Measurements from ENCODE around the gene ZFP62.

Gene ZFP62

DNA sequence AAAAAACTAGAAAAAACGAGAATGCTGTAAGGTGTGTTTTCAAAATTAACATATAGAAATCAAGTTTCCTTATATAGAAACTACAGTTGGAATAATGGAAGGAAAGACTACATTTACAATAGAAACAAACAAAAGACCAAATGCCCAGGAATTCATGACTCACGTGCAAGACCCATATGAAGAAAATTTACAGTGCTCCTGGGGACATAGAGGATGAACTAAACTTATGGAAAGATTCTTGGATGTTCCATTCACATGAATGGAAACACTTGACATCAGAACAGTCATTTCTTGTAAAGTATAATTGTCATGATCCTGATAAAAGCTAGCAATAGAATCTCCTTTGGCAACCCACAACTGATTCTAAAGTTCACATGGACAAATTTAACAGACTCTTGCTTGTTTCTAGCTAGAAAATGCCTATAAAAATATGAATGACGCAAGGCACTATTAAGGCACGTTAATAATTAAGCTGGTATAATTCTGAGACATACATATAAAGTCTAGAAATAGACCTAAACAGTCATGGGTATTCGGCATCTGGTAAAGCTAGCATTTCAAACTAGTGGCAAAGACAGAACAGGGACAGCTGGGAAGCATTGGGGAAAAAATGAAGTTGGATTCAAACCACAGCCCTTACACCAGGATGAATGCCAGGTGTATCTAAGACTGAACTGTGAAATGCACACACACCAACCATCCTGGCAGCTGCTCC lies 5.1 kb upstream of the ZFP62 start:
- H3K27ac ChIP-seq (ENCODE audit: low read length): peak overlapping the region; percentile 9
- peaks cover 0 to 9% of the 10 kb centered on the region in 2 donors for H3K4me1 ChIP-seq (ENCODE audit: control insufficient read depth in 1 of 2, insufficient read depth in 2 of 2, low read length in 2 of 2)
- H3K4me3 ChIP-seq (ENCODE audit: low read depth in 1 of 2, low read length in 2 of 2): no peak overlapping the region
- no peaks in the 10 kb centered on the region for H3K36me3 ChIP-seq (ENCODE audit: control insufficient read depth in 1 of 2, insufficient read depth in 2 of 2, low read length in 2 of 2)
- no peaks in the 10 kb centered on the region for H3K27me3 ChIP-seq (ENCODE audit: low read depth, low read length)
- H3K9me3 ChIP-seq (ENCODE audit: control insufficient read depth in 1 of 2, low read length in 2 of 2): no peaks in the 10 kb centered on the region

DNA sequence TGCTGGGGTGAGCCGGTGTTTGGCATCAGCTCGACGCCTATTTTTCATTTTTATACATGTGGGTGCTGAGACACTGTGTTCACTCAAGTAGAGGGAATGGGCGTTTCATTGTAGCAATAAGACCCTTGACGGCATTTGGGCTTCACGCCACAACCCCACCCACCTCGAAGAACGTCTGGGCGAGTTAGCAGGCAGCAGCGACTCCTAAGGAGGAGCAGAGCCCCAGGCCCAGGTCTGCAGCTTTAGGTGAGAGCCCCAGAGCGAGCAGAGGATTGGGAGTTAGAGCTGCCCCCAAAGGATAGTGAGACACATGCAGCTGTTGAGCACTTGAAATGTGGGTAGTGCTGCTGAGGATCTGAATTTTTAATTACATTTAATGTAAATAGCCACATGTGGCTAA lies 1.6 kb upstream of the ZFP62 start:
- H3K4me3 ChIP-seq (ENCODE audit: low read depth in 1 of 2, low read length in 2 of 2): no peak overlapping the region
- H3K9me3 ChIP-seq (ENCODE audit: control insufficient read depth in 1 of 2, low read length in 2 of 2): no peaks in the 10 kb centered on the region
- H3K27ac ChIP-seq (ENCODE audit: low read length): no peak overlapping the region
- H3K4me1 ChIP-seq (ENCODE audit: control insufficient read depth in 1 of 2, insufficient read depth in 2 of 2, low read length in 2 of 2): no peaks in the 10 kb centered on the region
- no peaks in the 10 kb centered on the region for H3K36me3 ChIP-seq (ENCODE audit: control insufficient read depth in 1 of 2, insufficient read depth in 2 of 2, low read length in 2 of 2)
- H3K27me3 ChIP-seq (ENCODE audit: low read depth, low read length): no peaks in the 10 kb centered on the region

DNA sequence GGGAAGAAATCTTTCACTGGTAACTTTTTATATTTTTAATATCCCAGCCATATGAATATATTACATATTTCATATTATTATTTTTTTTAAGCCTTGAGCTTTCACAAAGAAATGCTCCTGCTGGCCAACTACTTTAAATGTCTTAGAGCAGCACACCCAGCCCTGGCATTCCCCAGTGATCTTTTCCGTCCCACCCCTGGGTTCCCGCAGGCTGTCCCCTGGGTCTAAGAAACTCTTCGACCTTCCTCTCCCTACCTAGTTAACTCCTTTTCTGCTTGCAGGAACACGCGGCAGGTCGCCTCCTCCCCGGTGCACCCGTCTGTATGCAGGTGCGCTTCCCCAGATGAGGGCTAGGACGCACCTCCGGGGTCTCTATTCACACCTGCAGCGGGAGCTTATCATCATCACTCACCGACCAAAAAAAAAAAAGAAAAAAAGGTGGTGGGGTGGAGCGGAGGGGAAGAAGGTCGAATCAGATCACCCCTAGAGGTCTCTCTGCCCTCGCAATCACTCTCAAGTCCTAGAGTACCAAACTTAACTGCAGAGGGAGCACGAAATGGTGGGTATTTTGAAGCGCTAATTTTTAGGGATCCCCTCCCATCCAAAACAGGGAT lies 696 bp downstream of the ZFP62 start:
- Histone ChIP-seq H3K9me3 (ENCODE audit: control insufficient read depth in 1 of 2, low read length in 2 of 2) (no peaks in the 10 kb centered on the region), H3K27me3 (ENCODE audit: low read depth, low read length) (no peaks in the 10 kb centered on the region), H3K27ac (ENCODE audit: low read length) (peak overlapping the region; percentile 79), H3K4me1 (ENCODE audit: control insufficient read depth in 1 of 2, insufficient read depth in 2 of 2, low read length in 2 of 2) (no peaks in the 10 kb centered on the region), H3K4me3 (ENCODE audit: low read depth in 1 of 2, low read length in 2 of 2) (peak overlapping the region; percentile 86 to 99), H3K36me3 (ENCODE audit: control insufficient read depth in 1 of 2, insufficient read depth in 2 of 2, low read length in 2 of 2) (peaks cover 8 to 9% of the 10 kb centered on the region in 2 donors)

DNA sequence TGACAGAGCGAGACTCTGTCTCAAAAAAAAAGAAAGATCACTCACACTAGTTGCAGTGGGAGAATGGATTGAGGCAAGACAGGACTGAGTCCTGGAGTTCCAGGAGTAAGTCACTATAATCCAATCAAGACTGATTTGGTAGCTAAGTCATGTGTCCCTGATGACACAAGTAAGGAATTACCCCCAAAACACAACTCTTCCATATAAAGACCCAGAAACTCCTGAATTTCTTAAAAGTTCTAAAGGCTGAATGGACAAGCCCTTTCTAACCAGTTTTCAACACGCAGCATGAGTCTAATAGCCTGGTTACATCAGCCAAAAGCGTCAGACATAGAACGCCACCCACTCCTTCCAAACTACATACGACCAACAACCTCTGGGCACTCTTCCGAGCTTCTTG lies 2.5 kb downstream of the ZFP62 start:
- Histone ChIP-seq H3K4me1 (ENCODE audit: control insufficient read depth in 1 of 2, insufficient read depth in 2 of 2, low read length in 2 of 2) (no peaks in the 10 kb centered on the region), H3K4me3 (ENCODE audit: low read depth in 1 of 2, low read length in 2 of 2) (no peak overlapping the region), H3K27me3 (ENCODE audit: low read depth, low read length) (no peaks in the 10 kb centered on the region), H3K36me3 (ENCODE audit: control insufficient read depth in 1 of 2, insufficient read depth in 2 of 2, low read length in 2 of 2) (peaks cover 16 to 19% of the 10 kb centered on the region in 2 donors), H3K9me3 (ENCODE audit: control insufficient read depth in 1 of 2, low read length in 2 of 2) (no peaks in the 10 kb centered on the region), H3K27ac (ENCODE audit: low read length) (no peak overlapping the region)

DNA sequence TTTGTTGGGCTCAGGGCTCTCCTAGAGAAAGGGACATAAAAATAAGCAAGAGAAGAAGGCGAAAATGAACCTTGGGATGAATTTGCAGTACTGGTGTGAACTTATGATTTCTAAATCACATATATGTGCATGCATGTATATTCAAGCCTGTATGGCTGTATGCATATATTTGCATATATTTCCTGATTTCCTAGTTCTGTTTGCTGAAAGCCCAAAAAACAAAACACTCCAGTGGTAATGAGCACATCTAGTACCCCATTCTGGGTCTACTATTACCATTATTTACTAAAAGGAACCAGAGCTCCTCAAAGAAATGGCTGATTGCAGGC lies 7.3 kb downstream of the ZFP62 start:
- no peak overlapping the region for H3K4me3 ChIP-seq (ENCODE audit: low read depth in 1 of 2, low read length in 2 of 2)
- no peaks in the 10 kb centered on the region for H3K4me1 ChIP-seq (ENCODE audit: control insufficient read depth in 1 of 2, insufficient read depth in 2 of 2, low read length in 2 of 2)
- H3K27ac ChIP-seq (ENCODE audit: low read length): no peak overlapping the region
- peaks cover 45 to 48% of the 10 kb centered on the region in 2 donors for H3K36me3 ChIP-seq (ENCODE audit: control insufficient read depth in 1 of 2, insufficient read depth in 2 of 2, low read length in 2 of 2)
- H3K9me3 ChIP-seq (ENCODE audit: control insufficient read depth in 1 of 2, low read length in 2 of 2): peaks cover 13 to 19% of the 10 kb centered on the region in 2 donors
- H3K27me3 ChIP-seq (ENCODE audit: low read depth, low read length): no peaks in the 10 kb centered on the region

DNA sequence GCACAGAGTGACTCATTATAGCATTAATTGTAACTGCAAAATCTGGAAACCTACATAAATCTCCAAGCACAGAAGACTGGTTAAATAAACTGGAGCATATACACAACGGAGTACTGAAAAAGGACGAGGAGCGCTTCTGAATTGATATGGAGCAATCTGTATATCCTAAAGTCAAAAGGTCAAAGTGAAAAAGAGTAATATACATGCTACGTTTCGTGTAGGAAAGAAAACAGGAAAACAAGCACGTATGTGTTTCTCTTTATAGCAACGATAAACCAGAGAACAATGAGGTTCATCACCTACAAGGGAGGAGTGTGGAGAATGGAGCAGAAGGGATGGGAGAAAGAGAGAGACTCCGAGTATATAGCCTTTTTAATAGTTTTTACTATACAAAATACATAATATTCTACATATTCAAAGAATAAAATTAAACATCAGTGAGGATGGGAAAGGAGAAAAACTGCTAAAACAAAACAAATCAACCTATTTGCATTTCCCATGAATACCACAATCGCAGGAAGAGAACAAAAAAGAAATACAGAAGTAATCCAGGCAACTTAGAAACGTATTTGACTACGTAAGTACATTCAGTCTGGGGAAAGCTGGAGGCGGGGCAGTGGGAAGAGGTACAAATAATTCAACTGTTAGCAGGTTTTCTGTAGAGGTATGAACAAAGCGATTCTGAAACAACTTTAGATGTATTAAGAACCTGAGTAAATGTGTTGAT lies 7.8 kb downstream of the ZFP62 start:
- Histone ChIP-seq H3K4me3 (ENCODE audit: low read depth in 1 of 2, low read length in 2 of 2) (no peak overlapping the region), H3K36me3 (ENCODE audit: control insufficient read depth in 1 of 2, insufficient read depth in 2 of 2, low read length in 2 of 2) (peaks cover 48 to 53% of the 10 kb centered on the region in 2 donors), H3K27ac (ENCODE audit: low read length) (no peak overlapping the region)

DNA sequence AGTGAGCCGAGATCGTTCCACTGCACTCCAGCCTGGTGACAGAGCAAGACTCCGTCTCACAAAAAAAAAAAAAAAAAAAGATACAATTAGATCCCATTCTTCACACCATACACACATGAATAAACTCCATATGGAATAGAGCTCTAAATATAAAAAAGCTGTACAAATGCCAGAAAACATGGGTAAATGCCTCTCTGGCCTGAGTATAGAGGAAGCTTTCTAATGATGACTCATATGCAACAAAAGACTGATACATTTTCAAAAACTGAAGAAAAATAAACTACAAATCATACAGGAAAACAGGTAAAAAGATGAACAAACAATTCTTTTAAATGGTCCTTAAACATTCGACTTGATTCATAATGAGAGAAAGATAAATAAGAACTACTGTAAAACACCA lies 8.6 kb downstream of the ZFP62 start:
- H3K4me3 ChIP-seq (ENCODE audit: low read depth in 1 of 2, low read length in 2 of 2): no peak overlapping the region
- peaks cover 52 to 54% of the 10 kb centered on the region in 2 donors for H3K36me3 ChIP-seq (ENCODE audit: control insufficient read depth in 1 of 2, insufficient read depth in 2 of 2, low read length in 2 of 2)
- H3K9me3 ChIP-seq (ENCODE audit: control insufficient read depth in 1 of 2, low read length in 2 of 2): peaks cover 13 to 20% of the 10 kb centered on the region in 2 donors
- no peaks in the 10 kb centered on the region for H3K27me3 ChIP-seq (ENCODE audit: low read depth, low read length)
- no peaks in the 10 kb centered on the region for H3K4me1 ChIP-seq (ENCODE audit: control insufficient read depth in 1 of 2, insufficient read depth in 2 of 2, low read length in 2 of 2)
- no peak overlapping the region for H3K27ac ChIP-seq (ENCODE audit: low read length)

More for the DNA sequence above, 7.8 kb downstream of the ZFP62 start:
- no peaks in the 10 kb centered on the region for H3K27me3 ChIP-seq (ENCODE audit: low read depth, low read length)
- H3K4me1 ChIP-seq (ENCODE audit: control insufficient read depth in 1 of 2, insufficient read depth in 2 of 2, low read length in 2 of 2): no peaks in the 10 kb centered on the region
- peaks cover 13 to 20% of the 10 kb centered on the region in 2 donors for H3K9me3 ChIP-seq (ENCODE audit: control insufficient read depth in 1 of 2, low read length in 2 of 2)

DNA sequence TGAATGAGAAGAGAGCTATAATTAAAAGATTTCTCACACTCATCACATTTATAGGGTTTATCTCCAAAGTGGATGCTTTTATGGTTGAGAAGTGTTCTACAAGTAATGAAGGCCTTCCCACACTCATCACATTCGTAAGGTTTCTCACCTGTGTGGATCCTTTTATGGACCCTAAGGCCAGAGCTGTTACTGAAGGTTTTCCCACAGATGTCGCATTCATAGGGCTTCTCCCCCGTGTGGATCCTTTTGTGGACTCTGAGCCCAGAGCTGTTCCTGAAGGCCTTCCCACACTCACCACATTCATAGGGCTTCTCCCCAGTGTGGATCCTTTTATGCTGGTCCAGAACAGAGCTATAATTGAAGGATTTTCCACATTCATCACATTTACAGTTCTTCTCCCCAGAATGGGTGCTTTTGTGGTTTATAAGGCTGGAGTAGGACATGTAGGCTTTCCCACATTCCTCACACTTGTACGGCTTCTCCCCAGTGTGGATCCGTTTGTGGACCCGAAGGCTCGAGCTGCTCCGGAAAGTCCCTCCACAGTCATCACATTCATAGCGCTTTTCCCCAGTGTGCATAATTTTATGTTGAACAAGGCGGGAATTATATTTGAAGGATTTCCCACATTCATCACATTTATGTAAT lies 10.5 kb downstream of the ZFP62 start:
- H3K27ac ChIP-seq (ENCODE audit: low read length): no peak overlapping the region
- peaks cover 44 to 66% of the 10 kb centered on the region in 2 donors for H3K36me3 ChIP-seq (ENCODE audit: control insufficient read depth in 1 of 2, insufficient read depth in 2 of 2, low read length in 2 of 2)
- peaks cover 13 to 22% of the 10 kb centered on the region in 2 donors for H3K9me3 ChIP-seq (ENCODE audit: control insufficient read depth in 1 of 2, low read length in 2 of 2)
- peak overlapping the region in 1 of 2 donors; percentile 20 for H3K4me3 ChIP-seq (ENCODE audit: low read depth in 1 of 2, low read length in 2 of 2)
- no peaks in the 10 kb centered on the region for H3K4me1 ChIP-seq (ENCODE audit: control insufficient read depth in 1 of 2, insufficient read depth in 2 of 2, low read length in 2 of 2)
- no peaks in the 10 kb centered on the region for H3K27me3 ChIP-seq (ENCODE audit: low read depth, low read length)

DNA sequence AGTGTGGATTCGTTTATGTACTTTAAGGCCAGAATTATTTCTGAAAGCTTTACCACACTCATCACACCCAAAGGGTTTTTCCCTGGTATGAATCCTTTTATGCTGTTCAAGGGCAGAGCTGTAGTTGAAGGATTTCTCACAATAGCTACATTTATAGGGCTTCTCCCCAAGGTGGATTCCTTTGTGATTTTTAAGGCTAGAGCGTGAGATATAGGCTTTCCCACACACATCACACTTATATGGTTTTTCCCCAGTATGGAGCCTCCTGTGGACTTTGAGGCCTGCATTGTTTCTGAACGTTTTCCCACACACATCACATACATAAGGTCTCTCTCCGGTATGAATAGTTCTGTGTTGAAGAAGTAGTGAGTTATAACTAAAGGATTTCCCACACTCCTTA lies 11.2 kb downstream of the ZFP62 start:
- peaks cover 37 to 62% of the 10 kb centered on the region in 2 donors for H3K36me3 ChIP-seq (ENCODE audit: control insufficient read depth in 1 of 2, insufficient read depth in 2 of 2, low read length in 2 of 2)
- no peak overlapping the region for H3K27ac ChIP-seq (ENCODE audit: low read length)
- H3K4me3 ChIP-seq (ENCODE audit: low read depth in 1 of 2, low read length in 2 of 2): peak overlapping the region in 1 of 2 donors; percentile 20
- H3K4me1 ChIP-seq (ENCODE audit: control insufficient read depth in 1 of 2, insufficient read depth in 2 of 2, low read length in 2 of 2): no peaks in the 10 kb centered on the region
- no peaks in the 10 kb centered on the region for H3K27me3 ChIP-seq (ENCODE audit: low read depth, low read length)
- H3K9me3 ChIP-seq (ENCODE audit: control insufficient read depth in 1 of 2, low read length in 2 of 2): peaks cover 13 to 22% of the 10 kb centered on the region in 2 donors

DNA sequence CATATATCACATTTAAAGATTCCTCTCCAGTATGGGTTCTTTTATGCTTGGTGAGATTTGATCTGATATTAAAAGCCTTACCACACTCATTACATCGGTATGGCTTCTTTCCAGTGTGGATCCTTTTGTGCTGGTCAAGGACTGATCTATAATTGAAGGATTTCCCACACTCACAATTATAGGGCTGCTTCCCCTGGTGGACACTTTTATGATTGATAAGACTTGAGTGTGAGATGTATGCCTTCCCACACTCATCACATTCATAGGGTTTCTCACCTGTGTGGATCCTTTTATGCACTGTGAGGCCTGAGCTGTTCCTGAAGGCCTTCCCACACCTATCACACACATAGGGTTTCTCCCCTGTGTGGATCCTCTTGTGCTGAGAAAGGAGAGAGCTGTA lies 12.2 kb downstream of the ZFP62 start:
- peak overlapping the region in 1 of 2 donors; percentile 17 for H3K4me3 ChIP-seq (ENCODE audit: low read depth in 1 of 2, low read length in 2 of 2)
- H3K27ac ChIP-seq (ENCODE audit: low read length): no peak overlapping the region
- no peaks in the 10 kb centered on the region for H3K27me3 ChIP-seq (ENCODE audit: low read depth, low read length)
- H3K4me1 ChIP-seq (ENCODE audit: control insufficient read depth in 1 of 2, insufficient read depth in 2 of 2, low read length in 2 of 2): no peaks in the 10 kb centered on the region
- peaks cover 13 to 22% of the 10 kb centered on the region in 2 donors for H3K9me3 ChIP-seq (ENCODE audit: control insufficient read depth in 1 of 2, low read length in 2 of 2)
- peaks cover 36 to 56% of the 10 kb centered on the region in 2 donors for H3K36me3 ChIP-seq (ENCODE audit: control insufficient read depth in 1 of 2, insufficient read depth in 2 of 2, low read length in 2 of 2)

DNA sequence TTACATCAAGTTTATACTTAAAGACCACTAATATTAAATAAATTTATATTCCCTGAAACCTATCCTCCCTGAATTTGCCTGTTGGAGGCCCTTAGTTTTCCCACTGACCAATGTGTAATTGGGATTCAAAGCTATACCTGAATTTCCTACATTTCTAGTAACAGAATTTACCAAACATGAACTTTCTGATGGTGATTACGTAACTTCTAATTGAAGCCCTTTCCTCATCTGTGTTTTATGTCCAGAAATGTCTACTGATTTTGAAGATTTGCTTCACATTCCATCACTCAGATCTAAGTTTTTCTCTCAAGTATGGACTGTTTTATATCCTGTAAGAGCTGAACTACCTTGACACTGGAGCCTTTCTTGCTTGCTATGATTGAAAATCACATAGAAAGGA lies 12.8 kb downstream of the ZFP62 start:
- Histone ChIP-seq H3K27ac (ENCODE audit: low read length) (no peak overlapping the region), H3K27me3 (ENCODE audit: low read depth, low read length) (no peaks in the 10 kb centered on the region), H3K36me3 (ENCODE audit: control insufficient read depth in 1 of 2, insufficient read depth in 2 of 2, low read length in 2 of 2) (peaks cover 36 to 56% of the 10 kb centered on the region in 2 donors), H3K4me1 (ENCODE audit: control insufficient read depth in 1 of 2, insufficient read depth in 2 of 2, low read length in 2 of 2) (no peaks in the 10 kb centered on the region), H3K9me3 (ENCODE audit: control insufficient read depth in 1 of 2, low read length in 2 of 2) (peaks cover 13 to 22% of the 10 kb centered on the region in 2 donors), H3K4me3 (ENCODE audit: low read depth in 1 of 2, low read length in 2 of 2) (no peak overlapping the region)

Data from muscle layer of duodenum (tissue), 2 donors.